Mononuclear cell (primary cell): ENCODE results near the gene USF2. TPM values are rescaled to one million over a fixed set of nuclear protein-coding genes. Genes with fewer than 3 reads are reported as not detected.

Experiments used
- H3K27me3 ChIP-seq: 2 replicates; pipeline ENCODE4 v1.6.0; 2011; ENCODE audit warnings: low read length, control low read depth; ENCODE audit not compliant: insufficient read depth
- H3K4me1 ChIP-seq: 2 replicates; pipeline ENCODE4 v1.5.1; 2011; ENCODE audit warnings: mild to moderate bottlenecking, low read length, control low read depth; ENCODE audit not compliant: insufficient read depth
- H3K4me3 ChIP-seq: 2 replicates; pipeline ENCODE4 v1.5.1; 2011; ENCODE audit warnings: mild to moderate bottlenecking, low read length, moderate library complexity
- H3K9me3 ChIP-seq: 2 replicates; pipeline ENCODE4 v1.5.1; 2011; ENCODE audit warnings: low read depth, mild to moderate bottlenecking, control low read depth, low read length
- total RNA-seq: library from RNA; depleted of rRNA; stranded (reverse); fragments of >200 nt; gene quantifications from one replicate; pipeline ENCODE4 v1.2.3, GENCODE V29; 2012

Gene USF2
- total RNA-seq, 1 donor: 117 TPM

GRCh38 chr19:35318679-35319448 lies 50.1 kb downstream of the USF2 start:
- Histone ChIP-seq H3K4me3 (no peak overlapping the region), H3K27me3 (no peaks in the 10 kb centered on the region), H3K4me1 (peaks cover 70% of the 10 kb centered on the region), H3K9me3 (no peaks in the 10 kb centered on the region)

GRCh38 chr19:35320065-35320713 lies 51.4 kb downstream of the USF2 start:
- no peaks in the 10 kb centered on the region for H3K9me3 ChIP-seq
- no peaks in the 10 kb centered on the region for H3K27me3 ChIP-seq
- peaks cover 77% of the 10 kb centered on the region for H3K4me1 ChIP-seq
- no peak overlapping the region for H3K4me3 ChIP-seq

GRCh38 chr19:35321291-35321690 lies 52.5 kb downstream of the USF2 start:
- H3K4me3 ChIP-seq: no peak overlapping the region
- H3K27me3 ChIP-seq: no peaks in the 10 kb centered on the region
- H3K4me1 ChIP-seq: peaks cover 77% of the 10 kb centered on the region

GRCh38 chr19:35322014-35322413 lies 53.3 kb downstream of the USF2 start:
- Histone ChIP-seq H3K27me3 (no peaks in the 10 kb centered on the region), H3K4me3 (no peak overlapping the region), H3K4me1 (peaks cover 75% of the 10 kb centered on the region), H3K9me3 (no peaks in the 10 kb centered on the region)

More at GRCh38 chr19:35321291-35321690, 52.5 kb downstream of the USF2 start:
- no peaks in the 10 kb centered on the region for H3K9me3 ChIP-seq

GRCh38 chr19:35327642-35328041 lies 58.9 kb downstream of the USF2 start:
- Histone ChIP-seq H3K4me3 (no peak overlapping the region), H3K27me3 (no peaks in the 10 kb centered on the region), H3K4me1 (peaks cover 42% of the 10 kb centered on the region), H3K9me3 (no peaks in the 10 kb centered on the region)

GRCh38 chr19:35328851-35329285 lies 60.1 kb downstream of the USF2 start, which contains the start of gene CD22:
TSS of gene CD22 (plus strand) at chr19:35329187. CDS start at chr19:35332041, 2,854 bp downstream.
- Histone ChIP-seq H3K4me3 (peak within 1 kb of the TSS; percentile 54), H3K27me3 (no peaks in the 10 kb centered on the region), H3K9me3 (no peaks in the 10 kb centered on the region), H3K4me1 (peaks cover 39% of the 10 kb centered on the region)

GRCh38 chr19:35329323-35329722 lies 60.6 kb downstream of the USF2 start:
- H3K4me3 ChIP-seq: peak overlapping the region; percentile 54
- H3K4me1 ChIP-seq: peaks cover 39% of the 10 kb centered on the region
- H3K27me3 ChIP-seq: no peaks in the 10 kb centered on the region
- no peaks in the 10 kb centered on the region for H3K9me3 ChIP-seq

Other genes with a start within 250 kb of the USF2 start
- gene SCN1B, start 238.5 kb upstream of the USF2 start, total RNA-seq: 0.73 TPM
- gene HPN, start 227.2 kb upstream of the USF2 start, total RNA-seq: 0.10 TPM
- gene FXYD3, start 153.1 kb upstream of the USF2 start, total RNA-seq: not detected
- 0.31 TPM for gene LGI4, start 133.9 kb upstream of the USF2 start, total RNA-seq
- gene FXYD1, start 130.1 kb upstream of the USF2 start, total RNA-seq: 0.42 TPM
- gene FXYD7, start 125.7 kb upstream of the USF2 start, total RNA-seq: 1.4 TPM
- gene FXYD5, start 114.2 kb upstream of the USF2 start, total RNA-seq: 179 TPM
- gene FAM187B, start 40.2 kb upstream of the USF2 start, total RNA-seq: 0.21 TPM
- 13.1 TPM for gene LSR, start 20.0 kb upstream of the USF2 start, total RNA-seq
- gene HAMP, start 13.6 kb downstream of the USF2 start, total RNA-seq: 0.31 TPM
- not detected for gene MAG, start 23.2 kb downstream of the USF2 start, total RNA-seq
- 50.4 TPM for gene CD22, start 60.2 kb downstream of the USF2 start, total RNA-seq
- gene FFAR1, start 78.9 kb downstream of the USF2 start, total RNA-seq: 1.9 TPM
- gene FFAR3, start 89.5 kb downstream of the USF2 start, total RNA-seq: 0.73 TPM
- gene GPR42, start 102.1 kb downstream of the USF2 start, total RNA-seq: 0.21 TPM
- 16.5 TPM for gene FFAR2, start 179.3 kb downstream of the USF2 start, total RNA-seq
- not detected for gene KRTDAP, start 221.5 kb downstream of the USF2 start, total RNA-seq
- gene DMKN, start 244.7 kb downstream of the USF2 start, total RNA-seq: not detected